GM19035 (cell line): ENCODE data around the gene MAP3K4.

ENCODE experiments used
- ATAC-seq: cut with Tn5 transposase; IDR thresholded peaks from one replicate; pipeline ENCODE4 v1.9.1; 2021; ENCODE audit not compliant: unreplicated experiment

The MAP3K4 gene

DNA sequence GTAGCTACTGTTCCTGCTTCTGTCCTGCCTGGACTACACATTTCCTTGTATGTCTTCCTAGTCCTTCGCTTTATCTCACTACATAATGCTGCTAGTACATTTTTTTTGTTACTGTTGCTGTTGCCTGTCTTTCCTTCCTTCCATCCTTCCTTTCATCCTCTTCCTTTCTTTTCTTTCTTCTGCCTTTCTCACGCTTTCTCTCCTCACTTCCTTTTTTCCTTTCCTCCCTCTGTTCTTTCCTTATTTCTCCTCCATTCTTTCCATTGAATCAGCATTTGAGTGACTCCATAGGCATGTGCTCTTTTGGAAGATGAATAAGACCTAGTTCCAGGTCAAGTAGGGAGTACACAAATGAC is 46.3 kb downstream of the MAP3K4 start:
- no peak for ATAC-seq

- peak; percentile 93 for ATAC-seq
These were observed 46.9 kb downstream of the MAP3K4 start for GRCh38 chr6:161038229-161039031.

DNA sequence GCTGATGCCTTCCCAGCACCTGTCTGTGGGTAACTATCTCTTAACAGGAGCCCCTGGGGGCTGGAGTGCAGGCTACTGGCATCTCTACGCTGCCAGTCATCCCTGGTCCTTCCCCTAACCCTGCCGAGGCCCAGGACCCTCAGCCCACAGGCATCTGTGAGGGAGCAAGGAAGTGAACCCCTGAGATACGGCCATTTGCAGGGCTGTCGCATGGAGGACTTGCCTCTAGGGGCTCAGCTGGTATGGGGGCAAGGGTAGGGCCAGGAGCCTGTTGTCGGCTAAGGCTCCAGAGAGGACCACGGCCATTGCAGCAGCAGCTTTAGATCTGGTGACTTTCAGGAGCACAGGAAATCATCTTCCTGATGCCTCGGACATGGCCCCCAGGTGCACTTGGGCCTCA is 49.7 kb downstream of the MAP3K4 start:
- ATAC-seq = no peak

- no peak for ATAC-seq
These were observed 52.8 kb downstream of the MAP3K4 start for GRCh38 chr6:161044335-161044734.

DNA sequence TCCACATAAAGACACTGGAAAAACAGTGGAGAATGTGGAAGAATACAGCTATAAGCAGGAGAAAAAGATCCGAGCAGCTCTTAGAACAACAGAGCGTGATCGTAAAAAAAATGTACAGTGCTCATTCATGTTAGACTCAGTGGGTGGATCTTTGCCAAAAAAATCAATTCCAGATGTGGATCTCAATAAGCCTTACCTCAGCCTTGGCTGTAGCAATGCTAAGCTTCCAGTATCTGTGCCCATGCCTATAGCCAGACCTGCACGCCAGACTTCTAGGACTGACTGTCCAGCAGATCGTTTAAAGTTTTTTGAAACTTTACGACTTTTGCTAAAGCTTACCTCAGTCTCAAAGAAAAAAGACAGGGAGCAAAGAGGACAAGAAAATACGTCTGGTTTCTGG is 57.1 kb downstream of the MAP3K4 start:
- no peak for ATAC-seq

GRCh38 chr6:161050134-161050765 is 58.7 kb downstream of the MAP3K4 start:
- no peak for ATAC-seq

GRCh38 chr6:161053103-161053502 is 61.5 kb downstream of the MAP3K4 start:
- no peak for ATAC-seq

GRCh38 chr6:161054876-161055275 is 63.3 kb downstream of the MAP3K4 start:
- no peak for ATAC-seq

DNA sequence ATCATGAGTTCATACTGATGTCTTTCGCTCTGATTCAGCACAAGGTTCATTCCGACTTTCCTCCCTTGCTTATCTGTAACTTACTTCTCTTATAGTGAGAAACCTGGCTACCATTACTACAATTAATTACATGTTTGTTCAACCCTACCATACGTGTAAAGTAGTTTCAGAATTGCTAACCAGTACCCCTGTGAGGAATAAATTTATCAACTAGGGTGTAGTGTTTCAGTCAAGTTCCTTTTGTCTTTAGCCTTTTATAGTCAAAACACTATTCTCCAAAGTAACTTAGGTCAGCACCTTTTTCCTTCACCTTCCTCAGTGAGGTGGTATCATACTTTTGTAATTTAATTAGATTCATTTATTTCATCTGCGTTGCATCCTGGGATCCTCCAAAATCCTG is 64.9 kb downstream of the MAP3K4 start:
- ATAC-seq = no peak

- ATAC-seq = no peak
These were observed 65.8 kb downstream of the MAP3K4 start for GRCh38 chr6:161057103-161058091.

DNA sequence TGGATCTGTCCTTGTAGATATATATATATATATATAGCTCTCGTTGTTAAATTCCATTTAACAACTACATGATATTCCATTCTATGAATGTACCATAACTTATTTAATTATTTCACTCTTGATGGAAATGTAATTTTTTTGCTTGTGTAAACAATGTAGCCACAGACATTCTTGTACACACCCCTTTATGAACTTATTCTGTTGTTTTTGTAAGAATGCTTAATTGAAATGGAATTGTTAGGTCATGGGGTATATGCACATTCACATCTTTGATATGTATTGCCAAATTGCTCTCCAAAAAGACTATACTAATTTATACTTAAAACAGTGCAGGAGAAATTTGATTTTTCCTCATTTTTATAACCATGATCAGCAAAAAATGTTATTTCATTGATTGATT is 67.2 kb downstream of the MAP3K4 start:
- ATAC-seq = no peak

- no peak for ATAC-seq
These were observed 70.0 kb downstream of the MAP3K4 start for GRCh38 chr6:161061576-161061975.

- no peak for ATAC-seq
These were observed 73.3 kb downstream of the MAP3K4 start for GRCh38 chr6:161064915-161065314.

DNA sequence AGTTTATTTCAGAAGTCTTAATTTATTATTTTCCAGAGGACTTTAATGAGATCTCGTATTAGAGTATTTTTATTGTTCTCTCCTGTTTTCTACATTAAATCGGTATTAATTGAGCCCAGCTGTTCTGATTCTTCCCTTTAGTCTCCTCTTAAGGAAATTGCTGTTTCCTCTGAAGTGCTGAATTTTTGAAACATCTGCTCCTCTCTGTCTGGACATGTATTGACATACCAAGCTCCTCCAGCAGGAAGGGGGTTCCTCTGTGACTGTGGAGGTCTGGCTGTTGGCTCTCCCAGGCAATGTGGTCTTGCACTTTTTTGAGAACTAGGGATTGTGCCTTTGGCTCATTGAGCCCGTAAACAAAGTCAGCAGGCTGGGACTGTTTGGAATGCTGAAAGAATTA is 74.9 kb downstream of the MAP3K4 start:
- ATAC-seq = no peak

GRCh38 chr6:161067749-161068148 is 76.2 kb downstream of the MAP3K4 start:
- ATAC-seq = no peak

DNA sequence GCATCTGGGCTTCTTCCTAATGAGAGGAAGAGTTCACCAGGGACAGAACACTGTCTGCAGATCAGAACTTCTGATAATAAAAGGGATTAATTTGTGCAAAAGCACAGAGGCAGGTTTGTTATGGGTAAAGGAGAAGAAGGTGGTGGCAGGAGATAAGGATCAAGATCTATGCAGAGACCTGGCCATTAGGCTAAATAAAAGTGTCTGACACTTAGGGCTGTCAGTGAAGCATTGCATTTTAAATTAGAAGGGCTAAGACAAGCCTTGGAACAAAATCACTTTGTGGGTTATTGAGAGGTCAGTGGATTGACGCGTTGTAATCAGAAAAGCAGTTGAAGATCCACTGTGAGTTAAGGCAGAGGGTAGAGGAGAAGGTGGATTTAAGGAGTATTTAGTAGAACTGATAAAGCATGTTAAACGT is 76.8 kb downstream of the MAP3K4 start:
- no peak for ATAC-seq

- no peak for ATAC-seq
These were observed 82.4 kb downstream of the MAP3K4 start for GRCh38 chr6:161073930-161074329.

DNA sequence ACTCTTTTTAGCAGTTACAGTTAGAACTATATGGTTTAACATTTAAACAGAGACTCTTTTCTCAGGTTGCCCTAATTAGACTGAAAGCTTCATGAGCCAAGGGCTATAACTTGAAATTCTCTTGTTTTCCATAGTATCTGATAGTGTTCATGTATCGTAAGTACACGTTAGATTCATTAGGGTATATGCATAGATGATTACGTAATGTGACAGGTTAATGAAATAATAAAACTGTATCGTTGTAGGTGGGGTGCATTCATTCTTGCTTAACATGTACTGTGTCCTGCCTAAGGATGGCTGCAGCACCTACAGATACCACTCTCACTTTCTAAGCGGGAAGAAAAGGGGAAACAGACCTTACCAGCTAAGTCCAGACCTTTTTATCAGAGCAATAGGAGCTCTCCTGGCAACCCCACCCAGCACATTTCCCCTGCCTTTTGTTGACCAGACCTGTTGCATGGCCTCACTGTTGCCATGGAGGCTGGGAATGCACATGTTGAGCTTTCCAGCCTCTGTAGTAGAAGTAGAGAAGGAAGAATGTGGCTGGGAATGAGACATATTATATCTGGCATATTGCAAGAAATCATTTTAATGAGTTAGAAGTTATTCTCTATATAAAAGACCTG is 83.0 kb downstream of the MAP3K4 start:
- ATAC-seq = no peak

DNA sequence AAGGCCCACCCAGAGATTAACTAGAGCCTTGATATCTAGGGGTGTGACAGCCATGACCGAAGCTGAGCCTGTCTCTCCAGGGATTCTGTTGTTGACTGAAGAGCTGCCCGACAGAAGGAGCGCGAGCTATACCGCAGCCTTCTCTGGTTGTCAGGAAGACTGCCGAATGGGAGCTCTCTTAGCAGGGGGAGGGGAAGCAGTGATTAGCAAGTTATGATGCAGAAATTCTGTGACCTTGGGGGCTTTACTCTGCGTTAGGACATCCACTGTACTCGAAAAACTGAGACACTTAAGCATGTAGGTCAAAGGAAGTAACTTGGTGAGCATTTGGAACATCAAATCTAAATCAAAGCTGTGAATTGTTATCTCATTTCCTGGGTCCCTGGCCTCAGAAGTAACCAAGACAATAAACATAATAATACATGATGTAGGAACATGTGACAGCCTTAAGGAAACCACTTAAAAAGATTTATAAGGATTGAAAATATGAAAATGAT is 84.7 kb downstream of the MAP3K4 start:
- no peak for ATAC-seq

GRCh38 chr6:161079566-161080262 is 88.1 kb downstream of the MAP3K4 start:
- ATAC-seq = no peak
